Activated CD4-positive, CD25-positive, alpha-beta regulatory T cell (primary cell): ENCODE data around the gene TCF4.

Experiments
- DNase-seq, 4 experiments: peaks; one replicate each; lab custom pipeline; 2025; lab: John Stamatoyannopoulos, UW

TCF4 gene

GRCh38 chr18:55407191-55407590 is 180.8 kb downstream of the TCF4 start:
- DNase-seq = no peak

GRCh38 chr18:55406451-55406991 is 181.5 kb downstream of the TCF4 start:
- DNase-seq = no peak

- DNase-seq = no peak
Measured at GRCh38 chr18:55405893-55406406, 182.0 kb downstream of the TCF4 start.

- DNase-seq = no peak
Measured at GRCh38 chr18:55405475-55405874, 182.5 kb downstream of the TCF4 start.

- no peak for DNase-seq
Measured at GRCh38 chr18:55404832-55405465, 183.0 kb downstream of the TCF4 start.

- DNase-seq = no peak
Measured at GRCh38 chr18:55404136-55404830, 183.7 kb downstream of the TCF4 start.

- DNase-seq = no peak
Measured at GRCh38 chr18:55403421-55403949, 184.5 kb downstream of the TCF4 start.

GRCh38 chr18:55402731-55403405 is 185.1 kb downstream of the TCF4 start:
- DNase-seq = no peak

GRCh38 chr18:55401638-55402191 is 186.3 kb downstream of the TCF4 start:
- DNase-seq = no peak

- DNase-seq = no peak
Measured at GRCh38 chr18:55400590-55401541, 187.1 kb downstream of the TCF4 start.

GRCh38 chr18:55400081-55400480 is 187.9 kb downstream of the TCF4 start:
- no peak for DNase-seq

- no peak for DNase-seq
Measured at GRCh38 chr18:55398858-55399257, 189.1 kb downstream of the TCF4 start.

GRCh38 chr18:55396979-55397378 is 191.0 kb downstream of the TCF4 start:
- DNase-seq = no peak

- no peak for DNase-seq
Measured at GRCh38 chr18:55396267-55396905, 191.6 kb downstream of the TCF4 start.

GRCh38 chr18:55395799-55396198 is 192.2 kb downstream of the TCF4 start:
- no peak for DNase-seq

- DNase-seq = no peak
Measured at GRCh38 chr18:55390898-55391297, 197.1 kb downstream of the TCF4 start.

GRCh38 chr18:55387139-55387984 is 200.6 kb downstream of the TCF4 start:
- no peak for DNase-seq

- no peak for DNase-seq
Measured at GRCh38 chr18:55386545-55386944, 201.4 kb downstream of the TCF4 start.

GRCh38 chr18:55385770-55386169 is 202.2 kb downstream of the TCF4 start:
- DNase-seq = no peak
